WTC11 (cell line): ENCODE measurements around the gene CCDC92.

Experiments used
- ARID4B ChIP-seq: sonication (generic); formaldehyde crosslinking; IDR thresholded peaks from 2 replicates; pipeline ENCODE4 v1.8.0; 2023; ENCODE audit warnings: missing genetic modification reagents, mild to moderate bottlenecking, borderline replicate concordance
- ATF6 ChIP-seq: sonication (generic); formaldehyde crosslinking; IDR thresholded peaks from 2 replicates; pipeline ENCODE4 v1.8.1; 2023; ENCODE audit warnings: mild to moderate bottlenecking, missing genetic modification reagents
- CBFB ChIP-seq: sonication (generic); formaldehyde crosslinking; IDR thresholded peaks from 2 replicates; pipeline ENCODE4 v1.8.1; 2022; ENCODE audit warnings: mild to moderate bottlenecking, low read depth, missing genetic modification reagents
- CTCF ChIP-seq: fragments of 200-600 bp; IDR thresholded peaks from 2 replicates; pipeline ENCODE4 v1.8.0; 2022; ENCODE audit warnings: antibody characterized with exemption
- E2F5 ChIP-seq: sonication (generic); formaldehyde crosslinking; IDR thresholded peaks from 2 replicates; pipeline ENCODE4 v1.8.1; 2022; ENCODE audit warnings: mild to moderate bottlenecking, moderate library complexity, missing genetic modification reagents
- ESRRA ChIP-seq: sonication (generic); formaldehyde crosslinking; IDR thresholded peaks from 2 replicates; pipeline ENCODE4 v1.8.1; 2022; ENCODE audit warnings: mild to moderate bottlenecking, missing genetic modification reagents, borderline replicate concordance
- NFE2L1 ChIP-seq: sonication (generic); formaldehyde crosslinking; IDR thresholded peaks from 2 replicates; pipeline ENCODE4 v1.8.1; 2023; ENCODE audit warnings: missing genetic modification reagents
- NR1H2 ChIP-seq: sonication (generic); formaldehyde crosslinking; IDR thresholded peaks from 2 replicates; pipeline ENCODE4 v1.9.0; 2021; ENCODE audit warnings: mild to moderate bottlenecking, moderate library complexity, missing genetic modification reagents
- USF2 ChIP-seq: sonication (generic); formaldehyde crosslinking; IDR thresholded peaks from 2 replicates; pipeline ENCODE4 v1.8.1; 2023; ENCODE audit warnings: mild to moderate bottlenecking, missing genetic modification reagents, moderate library complexity
- ZNF121 ChIP-seq: sonication (generic); formaldehyde crosslinking; IDR thresholded peaks from 2 replicates; pipeline ENCODE4 v1.8.0; 2023; ENCODE audit warnings: missing genetic modification reagents
- ZNF232 ChIP-seq: sonication (generic); formaldehyde crosslinking; IDR thresholded peaks from 2 replicates; pipeline ENCODE4 v1.8.0; 2022; ENCODE audit warnings: mild to moderate bottlenecking, missing genetic modification reagents

GRCh38 chr12:123900871-123901376, 71.7 kb downstream of the CCDC92 start:
- TF ChIP-seq CTCF (no peak), E2F5 (CRISPR knock-in tag) (no peak), ESRRA (CRISPR knock-in tag) (no peak), NFE2L1 (CRISPR knock-in tag) (no peak), USF2 (peak; percentile 92), ZNF121 (CRISPR knock-in tag) (no peak), ZNF232 (CRISPR knock-in tag) (no peak), CBFB (no peak), ATF6 (CRISPR knock-in tag) (no peak), ARID4B (CRISPR knock-in tag) (no peak), NR1H2 (CRISPR knock-in tag) (no peak)
